ENCODE measurements around the gene PRELID2. TPM values are rescaled to one million over a fixed set of nuclear protein-coding genes. Genes with fewer than 3 reads are reported as not detected.

Gene PRELID2
- total and polyA plus RNA-seq, 7 donors: 0.39 to 3.0 (median 1.3) TPM

- 44 to 53% (median 45%) methylated on average over 4 of the region's 4 CpGs for WGBS, 3 donors
- ATAC-seq: no peak
- Histone ChIP-seq H3K4me3 (no peak overlapping the region), H3K4me1 (no peaks in the 10 kb centered on the region), H3K9me3 (no peaks in the 10 kb centered on the region), H3K27me3 (ENCODE audit: insufficient read depth in 3 of 3, low read length in 2 of 3) (no peaks in the 10 kb centered on the region), H3K36me3 (ENCODE audit: insufficient read depth in 1 of 2, low read depth in 1 of 2) (no peaks in the 10 kb centered on the region), H3K27ac (no peak overlapping the region)
- no peak for DNase-seq
- intact Hi-C loops (cut with DNase I): loop anchor here (10.0 kb wide), 2 partner anchors 329 to 1619 kb away; no protein-coding TSS in a partner anchor
- TF ChIP-seq, protein P1, sequence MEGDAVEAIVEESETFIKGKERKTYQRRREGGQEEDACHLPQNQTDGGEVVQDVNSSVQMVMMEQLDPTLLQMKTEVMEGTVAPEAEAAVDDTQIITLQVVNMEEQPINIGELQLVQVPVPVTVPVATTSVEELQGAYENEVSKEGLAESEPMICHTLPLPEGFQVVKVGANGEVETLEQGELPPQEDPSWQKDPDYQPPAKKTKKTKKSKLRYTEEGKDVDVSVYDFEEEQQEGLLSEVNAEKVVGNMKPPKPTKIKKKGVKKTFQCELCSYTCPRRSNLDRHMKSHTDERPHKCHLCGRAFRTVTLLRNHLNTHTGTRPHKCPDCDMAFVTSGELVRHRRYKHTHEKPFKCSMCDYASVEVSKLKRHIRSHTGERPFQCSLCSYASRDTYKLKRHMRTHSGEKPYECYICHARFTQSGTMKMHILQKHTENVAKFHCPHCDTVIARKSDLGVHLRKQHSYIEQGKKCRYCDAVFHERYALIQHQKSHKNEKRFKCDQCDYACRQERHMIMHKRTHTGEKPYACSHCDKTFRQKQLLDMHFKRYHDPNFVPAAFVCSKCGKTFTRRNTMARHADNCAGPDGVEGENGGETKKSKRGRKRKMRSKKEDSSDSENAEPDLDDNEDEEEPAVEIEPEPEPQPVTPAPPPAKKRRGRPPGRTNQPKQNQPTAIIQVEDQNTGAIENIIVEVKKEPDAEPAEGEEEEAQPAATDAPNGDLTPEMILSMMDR (IDR thresholded peaks at IDR 0.05): no peak
Observed at GRCh38 chr5:145824040-145824439, 11.1 kb downstream of the PRELID2 start.

GRCh38 chr5:145818604-145819003 is 16.5 kb downstream of the PRELID2 start:
- TF ChIP-seq, protein P1 (IDR thresholded peaks at IDR 0.05): no peak
- Histone ChIP-seq H3K27me3 (ENCODE audit: insufficient read depth in 3 of 3, low read length in 2 of 3) (no peaks in the 10 kb centered on the region), H3K4me3 (no peak overlapping the region), H3K9me3 (no peaks in the 10 kb centered on the region), H3K4me1 (no peaks in the 10 kb centered on the region), H3K36me3 (ENCODE audit: insufficient read depth in 1 of 2, low read depth in 1 of 2) (peaks cover 0 to 7% of the 10 kb centered on the region in 2 donors), H3K27ac (no peak overlapping the region)
- WGBS, 3 donors: 70 to 77% (median 74%) methylated on average over 4 of the region's 4 CpGs
- intact Hi-C loops (cut with DNase I): no loop called here
- DNase-seq (no peak), ATAC-seq (no peak)

DNA sequence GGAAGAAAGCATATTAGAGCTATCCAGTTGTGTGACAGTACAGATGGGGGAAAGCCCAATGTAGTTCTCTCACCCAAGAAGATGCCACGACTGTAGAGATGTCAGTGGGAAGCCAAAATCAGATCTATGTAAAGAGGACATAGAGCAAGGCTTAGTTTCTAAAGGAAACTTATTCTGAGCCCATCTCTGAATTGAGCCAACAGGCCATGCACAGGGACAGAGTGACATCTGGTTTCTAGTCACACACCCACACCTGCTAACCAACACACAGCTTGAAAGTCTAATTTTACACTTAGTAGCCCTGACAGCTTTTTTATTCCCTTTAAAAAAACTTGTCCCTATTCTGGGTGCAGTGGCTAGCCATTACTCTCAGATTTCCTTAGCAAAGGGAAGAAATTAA is 22.3 kb downstream of the PRELID2 start:
- no peaks in the 10 kb centered on the region for H3K27me3 ChIP-seq (ENCODE audit: insufficient read depth in 3 of 3, low read length in 2 of 3)
- TF ChIP-seq, protein P1 (IDR thresholded peaks at IDR 0.05): no peak
- intact Hi-C loops (cut with DNase I): no loop called here
- WGBS, 3 donors: 39 to 63% (median 42%) methylated on average over 1 of the region's 1 CpG
- no peak overlapping the region for H3K27ac ChIP-seq
- no peaks in the 10 kb centered on the region for H3K9me3 ChIP-seq
- H3K4me3 ChIP-seq: no peak overlapping the region
- peaks cover 0 to 6% of the 10 kb centered on the region in 2 donors for H3K36me3 ChIP-seq (ENCODE audit: insufficient read depth in 1 of 2, low read depth in 1 of 2)
- ATAC-seq (no peak), DNase-seq (no peak)
- no peaks in the 10 kb centered on the region for H3K4me1 ChIP-seq

GRCh38 chr5:145811834-145812625 is 23.1 kb downstream of the PRELID2 start:
- WGBS, 3 donors: 69 to 75% (median 72%) methylated on average over 3 of the region's 3 CpGs
- Histone ChIP-seq H3K4me3 (no peak overlapping the region), H3K27ac (no peak overlapping the region), H3K27me3 (ENCODE audit: insufficient read depth in 3 of 3, low read length in 2 of 3) (no peaks in the 10 kb centered on the region), H3K36me3 (ENCODE audit: insufficient read depth in 1 of 2, low read depth in 1 of 2) (no peaks in the 10 kb centered on the region), H3K9me3 (no peaks in the 10 kb centered on the region), H3K4me1 (no peaks in the 10 kb centered on the region)
- no peak for DNase-seq
- TF ChIP-seq, protein P1 (IDR thresholded peaks at IDR 0.05): no peak
- ATAC-seq: peak in 2 of 4 donors; percentile 53 to 57
- intact Hi-C loops (cut with DNase I): no loop called here

Data from psoas muscle (tissue), 8 donors.